Activated CD4-positive, alpha-beta memory T cell treated with anti-CD3 and anti-CD28 coated beads, Interleukin-2, amount 10 ng/mL, durations not matched to agents 7 days and 5 days (primary cell): ENCODE measurements around the gene WNT3. TPM values are rescaled to one million over a fixed set of nuclear protein-coding genes. Genes with fewer than 3 reads are reported as not detected.
"Not testable (repeated sequence)": the region's sequence is repeated elsewhere in the genome, so short reads cannot be mapped to it uniquely, and the experiment has no call there.

Source experiments
- CTCF ChIA-PET: fragments of 350-600 bp; sonication (Branson Sonifier 250); formaldehyde crosslinking; loops from one replicate; lab custom pipeline; 2021; ENCODE audit warnings: antibody characterized with exemption, inconsistent platforms; lab: Charles Lee
- POLR2A ChIA-PET: fragments of 350-600 bp; sonication (Branson Sonifier 250); formaldehyde crosslinking; loops from one replicate; lab custom pipeline; 2021; ENCODE audit warnings: antibody characterized with exemption; lab: Charles Lee
- DNase-seq: peaks from one replicate; pipeline ENCODE4 v3.0.0-alpha.2; 2020
- H3K27ac Mint-ChIP-seq: one replicate; pipeline ENCODE4 v1.8.0; 2021; ENCODE audit warnings: mild to moderate bottlenecking, mixed read lengths
- H3K27me3 Mint-ChIP-seq: one replicate; pipeline ENCODE4 v1.8.0; 2021; ENCODE audit warnings: mixed read lengths
- H3K36me3 Mint-ChIP-seq: one replicate; pipeline ENCODE4 v1.8.0; 2021; ENCODE audit warnings: low read depth, mixed read lengths
- H3K4me1 Mint-ChIP-seq: one replicate; pipeline ENCODE4 v1.8.0; 2021; ENCODE audit warnings: mixed read lengths
- H3K4me3 Mint-ChIP-seq: one replicate; pipeline ENCODE4 v1.8.0; 2021; ENCODE audit warnings: mild to moderate bottlenecking, mixed read lengths
- H3K9me3 Mint-ChIP-seq: one replicate; pipeline ENCODE4 v1.8.0; 2021; ENCODE audit warnings: mixed read lengths
- total RNA-seq, 2 experiments: library from RNA; stranded (reverse); gene quantifications; one replicate each; pipeline ENCODE4 v1.2.3, GENCODE V29; 2021

The WNT3 gene
- total RNA-seq, 2 experiments from 2014 or later: not detected

DNA sequence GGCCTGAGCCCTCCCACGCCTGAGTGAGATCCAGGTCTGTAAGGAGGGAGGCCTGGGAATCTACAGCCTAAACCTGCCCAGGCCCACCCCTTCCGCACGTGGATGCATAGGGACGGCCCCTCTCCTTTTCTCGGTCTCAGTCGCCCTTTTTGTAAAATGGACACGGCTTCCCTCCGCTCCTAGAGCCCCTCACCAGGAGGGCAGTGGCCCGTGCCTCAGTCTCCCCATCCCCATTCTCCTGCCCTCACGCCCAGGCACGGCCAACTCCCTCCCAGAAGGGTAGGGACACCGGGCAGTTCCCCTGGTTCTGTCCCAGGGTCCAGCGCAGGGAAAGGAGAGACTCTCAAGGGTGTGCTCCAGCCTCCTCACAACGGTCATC, 48.1 kb downstream of the WNT3 start:
- H3K27me3 Mint-ChIP-seq: peaks cover 42% of the 10 kb centered on the region
- ChIA-PET CTCF (no interaction called here), POLR2A (no interaction called here)
- no peak overlapping the region for H3K27ac Mint-ChIP-seq
- no peak overlapping the region for H3K4me3 Mint-ChIP-seq
- H3K9me3 Mint-ChIP-seq: no peaks in the 10 kb centered on the region
- DNase-seq: no peak
- H3K36me3 Mint-ChIP-seq: no peaks in the 10 kb centered on the region
- H3K4me1 Mint-ChIP-seq: peaks cover 18% of the 10 kb centered on the region

DNA sequence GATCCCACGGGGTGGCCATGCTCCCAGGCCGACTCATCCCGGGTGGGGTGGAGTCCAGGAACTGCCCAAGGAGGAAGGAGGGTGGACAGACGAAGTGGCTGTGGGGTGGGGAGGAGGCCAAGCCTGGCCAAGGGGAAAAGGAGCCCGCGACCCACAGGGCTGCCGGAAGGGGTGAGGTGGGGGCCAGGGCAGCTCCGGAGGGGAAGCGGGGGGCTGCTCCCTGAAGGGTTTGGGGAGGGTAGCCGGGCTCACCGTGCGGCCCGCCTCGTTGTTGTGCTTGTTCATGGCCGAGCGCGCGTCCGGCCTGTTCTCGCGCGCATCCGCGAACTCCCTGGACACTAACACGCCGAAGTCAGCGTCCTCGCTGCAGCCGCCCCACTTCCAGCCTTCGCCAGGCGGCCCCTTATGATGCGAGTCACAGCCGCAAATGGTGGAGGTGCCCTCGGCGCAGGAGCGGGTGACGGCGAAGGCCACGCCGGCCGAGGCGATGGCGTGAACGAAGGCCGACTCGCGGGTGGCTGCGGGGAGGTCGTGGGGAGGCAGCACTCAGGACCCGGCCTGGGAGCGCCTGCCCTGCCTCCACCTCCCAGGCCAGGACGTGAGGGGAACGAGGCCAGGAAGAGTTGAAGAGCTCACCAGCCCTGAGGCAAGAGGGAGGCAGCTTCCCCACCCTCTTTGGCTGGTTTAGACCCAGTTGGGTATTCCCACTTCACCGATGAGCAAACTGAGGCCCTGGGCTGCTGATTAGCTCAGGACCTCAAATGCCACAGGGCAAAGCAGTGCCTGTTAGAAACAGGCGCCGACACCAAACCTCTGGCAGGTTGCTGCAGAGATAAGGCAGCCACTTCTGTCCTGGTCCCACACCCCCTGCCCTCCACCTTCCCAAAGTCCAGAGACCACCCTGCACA, 48.7 kb downstream of the WNT3 start:
- peak; percentile 15 for DNase-seq
- CTCF ChIA-PET: no interaction called here

DNA sequence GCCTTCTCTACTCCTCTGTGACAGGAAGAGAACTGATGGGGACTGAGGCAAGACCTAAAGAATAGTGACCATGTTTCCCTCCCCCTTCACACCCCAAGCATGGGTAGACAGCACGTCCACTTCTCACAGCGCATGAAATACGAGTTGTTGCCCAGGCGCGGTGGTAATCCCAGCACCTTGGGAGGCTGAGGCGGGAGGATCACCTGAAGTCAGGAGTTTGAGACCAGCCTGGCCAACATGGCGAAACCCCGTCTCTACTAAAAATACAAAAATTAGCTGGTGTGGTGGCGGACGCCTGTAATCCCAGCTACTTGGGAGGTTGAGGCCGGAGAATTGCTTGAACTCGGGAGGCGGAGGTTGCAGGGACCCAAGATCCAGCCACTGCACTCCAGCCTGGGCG, 49.6 kb downstream of the WNT3 start:
- peaks cover 34% of the 10 kb centered on the region for H3K27me3 Mint-ChIP-seq
- H3K27ac Mint-ChIP-seq, H3K36me3 Mint-ChIP-seq, POLR2A ChIA-PET, H3K4me3 Mint-ChIP-seq, H3K9me3 Mint-ChIP-seq, CTCF ChIA-PET: not testable (repeated sequence)
- H3K4me1 Mint-ChIP-seq: peaks cover 18% of the 10 kb centered on the region
- peak; percentile 11 for DNase-seq

More for the DNA sequence above, 48.7 kb downstream of the WNT3 start:
- Mint-ChIP-seq H3K27ac (no peak overlapping the region), H3K27me3 (peaks cover 39% of the 10 kb centered on the region), H3K4me3 (no peak overlapping the region), H3K4me1 (peaks cover 18% of the 10 kb centered on the region), H3K36me3 (no peaks in the 10 kb centered on the region), H3K9me3 (no peaks in the 10 kb centered on the region)
- POLR2A ChIA-PET: no interaction called here

DNA sequence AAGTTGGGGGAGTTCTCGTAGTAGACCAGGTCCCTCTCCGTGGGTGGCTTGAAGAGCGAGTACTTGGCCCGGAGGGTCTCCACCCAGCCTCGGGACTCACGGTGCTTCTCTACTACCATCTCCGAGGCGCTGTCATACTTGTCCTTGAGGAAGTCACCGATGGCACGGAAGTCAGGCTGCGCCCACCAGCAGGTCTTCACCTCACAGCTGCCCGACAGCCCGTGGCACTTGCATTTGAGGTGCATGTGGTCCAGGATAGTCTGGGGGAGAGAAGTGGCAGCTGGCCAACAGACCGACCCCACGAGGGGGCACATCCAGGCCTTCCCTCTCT, 50.0 kb downstream of the WNT3 start:
- Mint-ChIP-seq H3K27me3 (peaks cover 30% of the 10 kb centered on the region), H3K9me3 (no peaks in the 10 kb centered on the region), H3K4me1 (peaks cover 18% of the 10 kb centered on the region), H3K27ac (no peak overlapping the region), H3K36me3 (no peaks in the 10 kb centered on the region), H3K4me3 (no peak overlapping the region)
- CTCF ChIA-PET: no interaction called here
- POLR2A ChIA-PET: no interaction called here
- DNase-seq: no peak

DNA sequence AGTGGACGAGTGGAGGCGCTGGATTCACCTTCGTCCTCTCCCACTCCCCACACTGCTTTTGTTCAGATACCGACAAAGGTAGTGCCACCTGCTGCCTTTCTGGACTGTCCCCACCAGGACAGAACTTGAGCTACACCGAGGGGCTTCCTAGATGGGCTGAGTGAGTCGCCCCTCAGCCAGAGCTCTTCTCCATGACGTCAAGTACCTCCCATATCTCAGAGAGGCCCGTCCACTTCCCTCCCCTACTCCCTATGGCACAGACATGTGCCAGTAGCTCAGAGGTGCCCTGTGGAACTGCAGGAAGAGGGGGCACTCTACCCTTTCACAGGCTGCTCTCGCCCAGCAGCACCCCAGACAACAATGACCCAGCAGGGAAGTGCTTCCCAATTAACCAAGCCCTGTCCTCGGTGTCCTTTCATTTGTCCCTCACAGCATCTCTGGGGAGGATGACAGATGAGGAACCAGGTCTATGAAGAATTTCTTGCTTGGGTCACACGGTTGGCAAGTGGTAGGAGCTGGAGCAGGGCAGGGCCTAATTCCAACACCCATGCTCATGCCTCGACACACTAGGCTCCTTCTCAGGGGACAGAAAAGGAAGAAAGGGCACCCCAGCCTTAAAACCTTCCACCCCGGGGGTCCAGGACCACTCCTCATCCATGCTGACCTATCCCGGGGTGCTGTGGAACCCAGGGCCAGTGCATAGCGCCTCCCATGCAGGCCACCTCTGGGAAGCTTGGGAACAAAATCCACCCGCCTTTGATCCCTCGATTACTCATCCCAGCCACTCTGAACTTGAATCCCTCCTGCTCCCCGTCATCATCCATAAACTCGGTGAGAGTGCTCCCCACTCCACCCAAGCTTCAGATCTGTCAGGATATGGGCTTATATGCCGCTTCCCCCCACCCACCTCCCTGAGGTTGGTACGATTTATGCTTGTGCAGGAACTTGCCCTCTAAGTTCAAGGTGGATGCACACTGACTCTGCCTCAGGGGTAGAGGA, 51.7 kb downstream of the WNT3 start:
- Mint-ChIP-seq H3K4me1 (peaks cover 6% of the 10 kb centered on the region), H3K9me3 (no peaks in the 10 kb centered on the region), H3K4me3 (no peak overlapping the region), H3K36me3 (no peaks in the 10 kb centered on the region), H3K27ac (no peak overlapping the region), H3K27me3 (peaks cover 19% of the 10 kb centered on the region)
- CTCF ChIA-PET: no interaction called here
- POLR2A ChIA-PET: no interaction called here
- DNase-seq: peak; percentile 14

DNA sequence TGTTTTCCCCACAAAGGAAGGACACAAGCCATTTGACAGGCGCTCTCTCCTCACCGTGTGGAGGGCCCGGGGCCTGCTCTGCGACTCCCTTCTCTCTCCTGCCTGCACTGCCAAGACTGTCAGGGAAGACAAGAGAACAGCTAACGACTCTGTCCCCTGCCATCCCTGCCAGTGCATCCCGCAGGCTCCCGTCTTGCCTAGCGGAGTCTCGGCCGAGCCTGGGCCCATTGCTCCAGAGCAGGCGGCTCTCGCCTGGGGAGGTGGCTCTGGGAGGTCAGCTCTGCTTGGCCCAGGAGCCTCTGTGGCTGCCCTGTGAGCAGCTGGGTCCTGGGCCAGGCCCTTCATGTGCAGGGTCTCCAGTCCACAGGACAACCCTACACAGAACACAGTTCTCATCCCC, 53.0 kb downstream of the WNT3 start:
- H3K27me3 Mint-ChIP-seq: peaks cover 14% of the 10 kb centered on the region
- no peak for DNase-seq
- ChIA-PET POLR2A (no interaction called here), CTCF (no interaction called here)
- no peak overlapping the region for H3K27ac Mint-ChIP-seq
- no peak overlapping the region for H3K4me3 Mint-ChIP-seq
- H3K9me3 Mint-ChIP-seq: no peaks in the 10 kb centered on the region
- peaks cover 1% of the 10 kb centered on the region for H3K4me1 Mint-ChIP-seq
- H3K36me3 Mint-ChIP-seq: no peaks in the 10 kb centered on the region

DNA sequence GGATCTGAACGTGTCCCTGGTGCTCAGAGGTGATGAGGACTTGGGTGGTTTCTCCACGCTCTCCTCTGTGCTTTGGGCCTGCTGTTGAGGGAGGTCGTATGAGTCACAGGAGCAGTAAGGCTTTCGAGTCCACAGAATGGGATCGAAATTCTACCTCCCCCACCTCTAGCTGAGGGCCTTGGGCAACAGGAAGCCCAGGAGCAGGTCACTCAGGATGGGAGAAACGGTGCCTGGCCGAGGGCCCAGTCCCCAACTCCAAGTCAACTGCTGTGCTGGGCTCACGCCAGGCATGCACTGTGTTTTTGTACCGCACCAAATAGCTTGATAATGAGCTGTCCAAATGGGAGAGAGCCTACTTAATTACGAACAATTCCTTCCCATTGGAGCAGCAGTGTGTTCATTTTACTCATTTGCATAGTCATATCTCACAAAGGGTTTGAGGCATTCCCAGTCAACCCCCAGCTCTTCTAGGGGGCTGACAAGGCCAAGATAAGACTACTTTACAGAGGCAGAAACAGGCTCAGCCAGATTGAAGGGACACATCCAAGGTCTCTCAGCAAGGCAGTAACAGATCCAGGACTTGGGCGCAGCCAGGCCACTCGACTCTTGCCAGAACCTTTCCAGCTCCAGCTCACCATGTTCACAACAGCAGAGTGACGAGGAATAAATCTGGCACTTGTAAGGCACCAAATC, 53.6 kb downstream of the WNT3 start:
- H3K9me3 Mint-ChIP-seq: no peaks in the 10 kb centered on the region
- H3K27ac Mint-ChIP-seq: no peak overlapping the region
- DNase-seq: no peak
- H3K27me3 Mint-ChIP-seq: peaks cover 10% of the 10 kb centered on the region
- H3K4me3 Mint-ChIP-seq: no peak overlapping the region
- H3K36me3 Mint-ChIP-seq: no peaks in the 10 kb centered on the region
- H3K4me1 Mint-ChIP-seq: peaks cover 1% of the 10 kb centered on the region
- ChIA-PET POLR2A (no interaction called here), CTCF (no interaction called here)

DNA sequence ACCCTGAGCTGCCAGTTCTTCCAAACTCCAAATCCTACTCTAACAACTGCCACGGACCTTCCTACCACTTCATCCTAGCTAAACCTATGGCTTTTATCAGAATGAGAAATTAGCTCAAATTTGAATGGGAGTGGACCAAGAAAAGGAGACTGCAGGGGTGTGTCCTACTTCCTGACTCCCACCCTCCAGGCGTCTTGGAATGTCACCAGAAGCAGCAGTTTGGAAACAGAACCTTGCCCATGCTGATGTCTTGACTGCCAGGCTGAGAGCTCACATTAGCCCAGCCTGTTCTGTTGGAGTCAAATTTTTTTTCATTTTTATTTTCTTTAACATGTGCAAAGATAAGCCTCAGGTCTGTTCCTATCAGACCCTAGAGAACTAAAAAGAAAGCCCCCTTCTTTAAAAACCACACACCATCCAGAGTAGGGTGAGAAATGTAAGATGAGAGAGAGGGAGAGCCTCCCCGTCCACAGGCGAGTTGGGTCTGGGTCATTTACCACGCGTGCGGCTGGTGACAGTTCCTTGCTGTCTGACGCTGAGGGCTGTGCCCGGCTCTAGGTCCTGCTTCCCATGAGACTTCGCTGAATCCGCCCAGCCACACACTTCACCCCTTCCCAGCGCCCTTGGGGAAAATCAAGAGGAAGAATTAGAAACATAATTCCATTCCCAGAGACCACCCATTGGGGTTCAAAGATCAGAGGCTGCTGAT, 54.3 kb downstream of the WNT3 start:
- ChIA-PET CTCF (no interaction called here), POLR2A (no interaction called here)
- DNase-seq: no peak

DNA sequence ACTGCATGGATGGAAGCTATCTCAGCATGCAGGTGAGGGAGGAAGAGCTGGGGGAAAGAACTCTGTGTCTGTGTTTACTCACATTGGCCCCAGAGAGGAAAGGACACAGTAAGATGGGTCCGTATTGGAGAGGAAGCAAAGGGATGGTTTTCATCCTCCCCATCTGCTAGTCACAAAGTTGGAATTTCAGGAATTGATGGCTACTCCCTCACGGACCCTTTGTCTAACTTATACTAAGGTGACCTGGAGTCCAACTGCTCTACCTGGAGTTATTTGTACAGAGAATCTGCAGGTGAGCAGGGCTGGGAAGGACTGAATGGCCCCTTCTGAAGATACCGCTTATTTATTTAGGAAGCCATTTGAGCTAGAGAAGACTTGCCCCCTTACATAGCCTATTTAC, 55.1 kb downstream of the WNT3 start:
- POLR2A ChIA-PET: no interaction called here
- Mint-ChIP-seq H3K4me1 (no peaks in the 10 kb centered on the region), H3K9me3 (no peaks in the 10 kb centered on the region), H3K27ac (no peak overlapping the region), H3K36me3 (no peaks in the 10 kb centered on the region), H3K27me3 (peaks cover 7% of the 10 kb centered on the region), H3K4me3 (no peak overlapping the region)
- no peak for DNase-seq
- CTCF ChIA-PET: no interaction called here

More for the DNA sequence above, 54.3 kb downstream of the WNT3 start:
- H3K4me3 Mint-ChIP-seq: no peak overlapping the region
- H3K27ac Mint-ChIP-seq: no peak overlapping the region
- H3K27me3 Mint-ChIP-seq: peaks cover 8% of the 10 kb centered on the region
- no peaks in the 10 kb centered on the region for H3K4me1 Mint-ChIP-seq
- no peaks in the 10 kb centered on the region for H3K9me3 Mint-ChIP-seq
- H3K36me3 Mint-ChIP-seq: no peaks in the 10 kb centered on the region

DNA sequence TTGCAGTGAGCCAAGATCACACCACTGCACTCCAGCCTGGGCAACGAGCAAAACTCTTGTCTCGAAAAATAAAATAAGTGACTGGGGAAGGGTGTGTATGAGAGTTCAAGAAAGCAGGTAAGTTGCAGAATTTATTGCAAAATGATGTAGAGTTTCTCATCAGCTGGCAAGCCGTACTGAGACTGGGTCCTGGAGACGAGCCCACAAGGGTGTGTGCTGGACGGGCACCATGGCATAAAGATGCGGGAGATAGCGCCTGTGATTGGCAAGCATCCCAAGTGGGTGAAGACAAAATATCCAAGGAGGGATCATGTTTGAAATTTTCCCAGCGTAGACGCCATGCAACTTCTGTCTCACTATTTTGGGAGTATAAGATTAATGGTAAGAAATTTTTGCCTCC, 59.4 kb downstream of the WNT3 start:
- H3K9me3 Mint-ChIP-seq: no peaks in the 10 kb centered on the region
- POLR2A ChIA-PET: no interaction called here
- H3K36me3 Mint-ChIP-seq: peaks cover 24% of the 10 kb centered on the region
- H3K4me1 Mint-ChIP-seq: peaks cover 7% of the 10 kb centered on the region
- DNase-seq: no peak
- CTCF ChIA-PET: no interaction called here
- no peaks in the 10 kb centered on the region for H3K27me3 Mint-ChIP-seq
- H3K27ac Mint-ChIP-seq: no peak overlapping the region
- H3K4me3 Mint-ChIP-seq: no peak overlapping the region

DNA sequence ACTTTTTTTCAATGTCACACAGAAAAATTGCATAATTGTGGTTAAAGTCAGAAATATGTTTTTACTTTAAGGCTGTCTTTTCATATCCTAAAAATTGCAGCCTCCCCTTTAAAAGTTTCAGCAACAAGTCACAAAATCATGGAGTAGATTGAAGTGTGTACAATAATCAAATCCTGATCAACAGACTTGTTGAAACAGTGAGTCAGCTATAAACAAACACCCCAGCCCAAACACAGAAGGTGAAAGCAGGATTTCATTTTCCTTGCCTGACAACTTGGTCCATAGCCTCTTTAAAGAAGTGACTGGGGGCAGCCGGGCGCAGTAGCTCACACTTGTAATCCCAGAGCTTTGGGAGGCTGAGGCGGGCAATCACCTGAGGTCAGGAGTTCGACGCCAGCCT, 59.9 kb downstream of the WNT3 start:
- Mint-ChIP-seq H3K4me3 (no peak overlapping the region), H3K36me3 (peaks cover 24% of the 10 kb centered on the region), H3K9me3 (no peaks in the 10 kb centered on the region), H3K27ac (no peak overlapping the region), H3K4me1 (peaks cover 7% of the 10 kb centered on the region), H3K27me3 (no peaks in the 10 kb centered on the region)
- ChIA-PET POLR2A (no interaction called here), CTCF (no interaction called here)
- no peak for DNase-seq

DNA sequence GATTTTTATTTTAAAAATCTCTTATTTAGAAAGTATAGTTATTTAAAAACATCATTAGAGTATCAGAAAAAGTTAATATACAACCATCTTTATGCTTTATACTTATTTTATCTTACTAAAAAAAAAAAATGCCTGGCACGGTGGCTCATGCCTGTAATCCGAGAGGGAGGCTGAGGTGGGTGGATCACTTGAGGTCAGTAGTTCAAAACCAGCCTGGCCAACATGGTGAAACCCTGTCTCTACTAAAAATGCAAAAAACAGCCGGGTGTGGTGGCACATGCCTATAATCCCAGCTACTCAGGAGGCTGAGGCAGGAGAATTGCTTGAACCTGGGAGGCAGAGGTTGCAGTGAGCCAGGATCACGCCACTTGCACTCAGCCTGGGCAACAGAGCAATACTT, 60.9 kb downstream of the WNT3 start:
- H3K4me1 Mint-ChIP-seq, H3K27ac Mint-ChIP-seq, DNase-seq, H3K27me3 Mint-ChIP-seq, POLR2A ChIA-PET, H3K9me3 Mint-ChIP-seq, H3K4me3 Mint-ChIP-seq, CTCF ChIA-PET: not testable (repeated sequence)
- peaks cover 27% of the 10 kb centered on the region for H3K36me3 Mint-ChIP-seq
